Activated CD4-positive, alpha-beta T cell treated with anti-CD3 and anti-CD28 coated beads, Interleukin-2, amount 10 ng/mL, durations not matched to agents 7 days and 5 days (primary cell): ENCODE data around the gene LGMN. TPM values are rescaled to one million over a fixed set of nuclear protein-coding genes. Genes with fewer than 3 reads are reported as not detected.

Source experiments
- CTCF ChIA-PET: fragments of 350-600 bp; sonication (Branson Sonifier 250); formaldehyde crosslinking; loops from one replicate; lab custom pipeline; 2021; ENCODE audit warnings: antibody characterized with exemption; lab: Charles Lee
- POLR2A ChIA-PET: fragments of 350-600 bp; sonication (Branson Sonifier 250); formaldehyde crosslinking; loops from one replicate; lab custom pipeline; 2021; ENCODE audit warnings: antibody characterized with exemption; lab: Charles Lee
- DNase-seq: peaks from one replicate; pipeline ENCODE4 v3.0.0-alpha.2; 2020
- H3K27ac Mint-ChIP-seq: one replicate; pipeline ENCODE4 v1.8.0; 2021; ENCODE audit warnings: mild to moderate bottlenecking, moderate library complexity, mixed read lengths
- H3K27me3 Mint-ChIP-seq: one replicate; pipeline ENCODE4 v1.8.0; 2021; ENCODE audit warnings: mixed read lengths
- H3K36me3 Mint-ChIP-seq: one replicate; pipeline ENCODE4 v1.8.0; 2021; ENCODE audit warnings: low read depth, mixed read lengths
- H3K4me1 Mint-ChIP-seq: one replicate; pipeline ENCODE4 v1.8.0; 2021; ENCODE audit warnings: mixed read lengths
- H3K4me3 Mint-ChIP-seq: one replicate; pipeline ENCODE4 v1.8.0; 2021; ENCODE audit warnings: mild to moderate bottlenecking, moderate library complexity, mixed read lengths
- H3K9me3 Mint-ChIP-seq: one replicate; pipeline ENCODE4 v1.8.0; 2021; ENCODE audit warnings: mixed read lengths
- total RNA-seq, 2 experiments: library from RNA; stranded (reverse); gene quantifications; one replicate each; pipeline ENCODE4 v1.2.3, GENCODE V29; 2021

LGMN gene
- total RNA-seq, 2 experiments from 2014 or later, result 4.7 to 4.8 TPM

GRCh38 chr14:92673601-92674150 lies 74.8 kb downstream of the LGMN start:
- H3K9me3 Mint-ChIP-seq, result no peaks in the 10 kb centered on the region
- peaks cover 64% of the 10 kb centered on the region for H3K4me1 Mint-ChIP-seq
- CTCF ChIA-PET, result interaction anchor here (0.6 to 1.3 kb wide), 5 partner anchors 10 to 457 kb away, joined by 3 to 6 read pairs (median 4); no protein-coding TSS in a partner anchor
- no peak for DNase-seq
- H3K4me3 Mint-ChIP-seq, result no peak overlapping the region
- POLR2A ChIA-PET, result no interaction called here
- H3K27ac Mint-ChIP-seq, result no peak overlapping the region
- peaks cover 84% of the 10 kb centered on the region for H3K36me3 Mint-ChIP-seq
- H3K27me3 Mint-ChIP-seq, result no peaks in the 10 kb centered on the region

- Mint-ChIP-seq H3K27ac (no peak overlapping the region), H3K9me3 (no peaks in the 10 kb centered on the region), H3K4me1 (peaks cover 62% of the 10 kb centered on the region), H3K4me3 (no peak overlapping the region), H3K27me3 (no peaks in the 10 kb centered on the region), H3K36me3 (peaks cover 83% of the 10 kb centered on the region)
- CTCF ChIA-PET, result interaction anchor here (1.1 to 1.3 kb wide), 2 partner anchors 23 to 349 kb away, joined by 3 to 4 read pairs; no protein-coding TSS in a partner anchor
- POLR2A ChIA-PET, result no interaction called here
- no peak for DNase-seq
Observed at GRCh38 chr14:92670643-92671366, 77.6 kb downstream of the LGMN start.

- H3K27ac Mint-ChIP-seq, result peak overlapping the region; percentile 14
- H3K36me3 Mint-ChIP-seq, result peaks cover 82% of the 10 kb centered on the region
- no peaks in the 10 kb centered on the region for H3K27me3 Mint-ChIP-seq
- POLR2A ChIA-PET, result no interaction called here
- no peak overlapping the region for H3K4me3 Mint-ChIP-seq
- no peaks in the 10 kb centered on the region for H3K9me3 Mint-ChIP-seq
- CTCF ChIA-PET, result interaction anchor here (0.6 to 1.3 kb wide), 4 partner anchors 22 to 563 kb away, joined by 3 to 4 read pairs (median 4); no protein-coding TSS in a partner anchor
- H3K4me1 Mint-ChIP-seq, result peaks cover 59% of the 10 kb centered on the region
- peak; percentile 33 for DNase-seq
Observed at GRCh38 chr14:92670160-92670559, 78.3 kb downstream of the LGMN start.

GRCh38 chr14:92668276-92668973 lies 80.0 kb downstream of the LGMN start:
- POLR2A ChIA-PET, result no interaction called here
- H3K4me3 Mint-ChIP-seq, result no peak overlapping the region

GRCh38 chr14:92666251-92666650 lies 82.2 kb downstream of the LGMN start:
- Mint-ChIP-seq H3K9me3 (no peaks in the 10 kb centered on the region), H3K4me3 (no peak overlapping the region), H3K36me3 (peaks cover 86% of the 10 kb centered on the region), H3K4me1 (peaks cover 58% of the 10 kb centered on the region), H3K27me3 (no peaks in the 10 kb centered on the region), H3K27ac (peak overlapping the region; percentile 34)
- ChIA-PET CTCF (interaction anchor here (0.7 to 1.8 kb wide), 2 partner anchors 13 to 465 kb away, joined by 3 to 6 read pairs; no protein-coding TSS in a partner anchor), POLR2A (no interaction called here)
- no peak for DNase-seq

More at GRCh38 chr14:92668276-92668973, 80.0 kb downstream of the LGMN start:
- H3K36me3 Mint-ChIP-seq, result peaks cover 82% of the 10 kb centered on the region
- no peaks in the 10 kb centered on the region for H3K9me3 Mint-ChIP-seq
- H3K4me1 Mint-ChIP-seq, result peaks cover 59% of the 10 kb centered on the region
- no peak overlapping the region for H3K27ac Mint-ChIP-seq
- H3K27me3 Mint-ChIP-seq, result no peaks in the 10 kb centered on the region
- CTCF ChIA-PET, result interaction anchor here (0.7 to 1.8 kb wide), 5 partner anchors 9 to 18 kb away, joined by 3 to 4 read pairs (median 3); no protein-coding TSS in a partner anchor
- no peak for DNase-seq

- CTCF ChIA-PET, result interaction anchor here (0.6 to 0.7 kb wide), 2 partner anchors 221 to 466 kb away, joined by 3 read pairs; no protein-coding TSS in a partner anchor
- POLR2A ChIA-PET, result no interaction called here
- no peak overlapping the region for H3K4me3 Mint-ChIP-seq
- no peak for DNase-seq
- H3K36me3 Mint-ChIP-seq, result peaks cover 86% of the 10 kb centered on the region
- H3K9me3 Mint-ChIP-seq, result no peaks in the 10 kb centered on the region
- H3K27ac Mint-ChIP-seq, result peak overlapping the region; percentile 34
- H3K4me1 Mint-ChIP-seq, result peaks cover 57% of the 10 kb centered on the region
- no peaks in the 10 kb centered on the region for H3K27me3 Mint-ChIP-seq
Observed at GRCh38 chr14:92665661-92666110, 82.7 kb downstream of the LGMN start.

- ChIA-PET POLR2A (no interaction called here), CTCF (interaction anchor here (0.5 to 1.3 kb wide), 2 partner anchors 9 to 52 kb away, joined by 3 to 4 read pairs; no protein-coding TSS in a partner anchor)
- no peaks in the 10 kb centered on the region for H3K27me3 Mint-ChIP-seq
- H3K36me3 Mint-ChIP-seq, result peaks cover 88% of the 10 kb centered on the region
- DNase-seq, result no peak
- H3K4me3 Mint-ChIP-seq, result no peak overlapping the region
- peaks cover 57% of the 10 kb centered on the region for H3K4me1 Mint-ChIP-seq
- H3K9me3 Mint-ChIP-seq, result no peaks in the 10 kb centered on the region
- no peak overlapping the region for H3K27ac Mint-ChIP-seq
Observed at GRCh38 chr14:92663049-92663448, 85.4 kb downstream of the LGMN start.

- no peak overlapping the region for H3K27ac Mint-ChIP-seq
- POLR2A ChIA-PET, result no interaction called here
Observed at GRCh38 chr14:92660571-92660970, 87.9 kb downstream of the LGMN start.

GRCh38 chr14:92659765-92660561 lies 88.5 kb downstream of the LGMN start:
- no peak for DNase-seq
- ChIA-PET POLR2A (interaction anchor here (0.6 kb wide), 1 partner anchor 1165 kb away, joined by 3 read pairs; no protein-coding TSS in a partner anchor), CTCF (interaction anchor here (1.4 kb wide), 1 partner anchor 8 kb away, joined by 4 read pairs; no protein-coding TSS in a partner anchor)
- Mint-ChIP-seq H3K36me3 (peaks cover 91% of the 10 kb centered on the region), H3K27ac (peak overlapping the region; percentile 52), H3K4me3 (no peak overlapping the region), H3K4me1 (peaks cover 72% of the 10 kb centered on the region), H3K9me3 (no peaks in the 10 kb centered on the region), H3K27me3 (no peaks in the 10 kb centered on the region)

More at GRCh38 chr14:92660571-92660970, 87.9 kb downstream of the LGMN start:
- Mint-ChIP-seq H3K9me3 (no peaks in the 10 kb centered on the region), H3K27me3 (no peaks in the 10 kb centered on the region), H3K36me3 (peaks cover 88% of the 10 kb centered on the region), H3K4me3 (no peak overlapping the region), H3K4me1 (peaks cover 69% of the 10 kb centered on the region)
- DNase-seq, result no peak
- CTCF ChIA-PET, result interaction anchor here (1.4 kb wide), 1 partner anchor 8 kb away, joined by 4 read pairs; no protein-coding TSS in a partner anchor

- H3K27ac Mint-ChIP-seq, result peak overlapping the region; percentile 20
- H3K27me3 Mint-ChIP-seq, result no peaks in the 10 kb centered on the region
- H3K4me3 Mint-ChIP-seq, result no peak overlapping the region
- H3K4me1 Mint-ChIP-seq, result peaks cover 73% of the 10 kb centered on the region
- H3K36me3 Mint-ChIP-seq, result peaks cover 92% of the 10 kb centered on the region
- DNase-seq, result no peak
- POLR2A ChIA-PET, result no interaction called here
- CTCF ChIA-PET, result no interaction called here
- no peaks in the 10 kb centered on the region for H3K9me3 Mint-ChIP-seq
Observed at GRCh38 chr14:92658684-92659083, 89.7 kb downstream of the LGMN start.

GRCh38 chr14:92658160-92658559 lies 90.3 kb downstream of the LGMN start:
- H3K4me3 Mint-ChIP-seq, result no peak overlapping the region
- DNase-seq, result no peak
- CTCF ChIA-PET, result interaction anchor here (0.6 kb wide), 1 partner anchor 11 kb away, joined by 3 read pairs; no protein-coding TSS in a partner anchor
- H3K4me1 Mint-ChIP-seq, result peaks cover 76% of the 10 kb centered on the region
- POLR2A ChIA-PET, result no interaction called here
- H3K36me3 Mint-ChIP-seq, result peaks cover 93% of the 10 kb centered on the region
- H3K27ac Mint-ChIP-seq, result peak overlapping the region; percentile 20
- H3K9me3 Mint-ChIP-seq, result no peaks in the 10 kb centered on the region
- no peaks in the 10 kb centered on the region for H3K27me3 Mint-ChIP-seq
